Heart left ventricle (tissue), 16 donors: ENCODE measurements around the gene RHCG. TPM values are rescaled to one million over a fixed set of nuclear protein-coding genes. Genes with fewer than 3 reads are reported as not detected.
"Not testable (repeated sequence)": the region's sequence is repeated elsewhere in the genome, so short reads cannot be mapped to it uniquely, and the experiment has no call there.

Source experiments
- ATAC-seq, 4 donors: fragments of 200-7000 bp; cut with Tn5 transposase; one replicate each; pipeline ENCODE4 v1.9.1; 2020 to 2022; ENCODE audit warnings: moderate library complexity in 4 of 4, mild to moderate bottlenecking in 3 of 4, moderate number of reproducible peaks in 1 of 4
- DNase-seq, 5 donors: peaks; one replicate each; pipeline ENCODE4 v3.0.0-alpha.2; 2020
- H3K27ac ChIP-seq, 12 donors: fragments of 200-600 bp; sonication (generic) in 4 of 12; one replicate each; pipeline versions ENCODE4 v1.5.0 to v1.8.0; 2016 to 2022; ENCODE audit warnings: mild to moderate bottlenecking in 2 of 12
- H3K27me3 ChIP-seq, 9 donors: fragments of 200-600 bp; sonication (generic) in 2 of 9; one replicate each; pipeline versions ENCODE4 v1.5.1 to v1.8.0; 2016 to 2022; ENCODE audit warnings: mild to moderate bottlenecking in 3 of 9
- H3K36me3 ChIP-seq, 9 donors: fragments of 200-600 bp; sonication (generic) in 2 of 9; one replicate each; pipeline versions ENCODE4 v1.5.0 to v1.8.0; 2018 to 2022; ENCODE audit warnings: mild to moderate bottlenecking in 2 of 9
- H3K4me1 ChIP-seq, 12 donors: fragments of 200-600 bp; sonication (generic) in 4 of 12; one replicate each; pipeline versions ENCODE4 v1.5.0 to v1.8.0; 2016 to 2022; ENCODE audit warnings: mild to moderate bottlenecking in 3 of 12
- H3K4me3 ChIP-seq, 12 donors: fragments of 200-600 bp; sonication (generic) in 4 of 12; one replicate each; pipeline versions ENCODE4 v1.5.0 to v1.8.0; 2017 to 2022; ENCODE audit warnings: mild to moderate bottlenecking in 9 of 12, moderate library complexity in 4 of 12
- H3K9me3 ChIP-seq, 12 donors: fragments of 200-600 bp; sonication (generic) in 4 of 12; one replicate each; pipeline versions ENCODE4 v1.5.0 to v1.8.0; 2016 to 2022; ENCODE audit warnings: mild to moderate bottlenecking in 1 of 12
- POLR2A ChIP-seq, 2 donors: fragments of 450-650 bp; IDR thresholded peaks; one replicate each; pipeline ENCODE4 v1.6.1; 2017; ENCODE audit warnings: antibody characterized with exemption in 2 of 2, mild to moderate bottlenecking in 2 of 2, moderate library complexity in 2 of 2
- WGBS, 4 donors: extraction: QIAGEN DNeasy Blood & Tissue Kit in 2 of 4; methylation state at CpG; one replicate each; pipeline versions ENCODE4 v1.1.5 to v1.1.7; 2013 to 2018; 5-methylcytosine and 5-hydroxymethylcytosine counted together
- intact Hi-C, 10 donors: fragments of 100-400 bp; cut with DNase I; formaldehyde crosslinking; loops; one replicate each; pipeline versions ENCODE4 v1.11.1 to v1.14.2; 2022
- polyA plus RNA-seq, 2 donors: library from polyadenylated mRNA; stranded (reverse); fragments of 200-250 nt; gene quantifications; one replicate each; pipeline ENCODE4 v1.2.3, GENCODE V29; 2013
- total RNA-seq, 9 donors: library from RNA; depleted of rRNA in 2 of 9; stranded (reverse); fragments of >200 nt in 2 of 9; fragmentation: NEBNext Ultra II Directional in 3 of 9; extraction: Animal tissue kit (Norgen Biotek cat#: 25700) in 3 of 9; gene quantifications; one replicate each; pipeline versions ENCODE4 v1.1.0 to v1.2.4, GENCODE V29; 2016 to 2023
- TF ChIP-seq, protein P1 (sequence below), 12 donors: fragments of 200-600 bp; sonication (generic) in 4 of 12; IDR thresholded peaks; one replicate each; pipeline versions ENCODE4 v1.5.0 to v1.8.0; 2018 to 2022; ENCODE audit warnings: antibody characterized with exemption in 12 of 12, mild to moderate bottlenecking in 5 of 12
- donor health status: ischemic (EF 13 %, LVEDD 7.1; RV severe dilation, severe dysfunction).
- donor health status: healthy with polysubstance abuse.
- donor health status: DM: no; HTN: yes; CAD: no.
- donor health status: DM: no; HTN: no; CAD: no.
- donor health status: ischemic (EF 25% LVEDD 6.9; RV normal size, moderate dysfunction).
- donor health status: ischemic (EF 25% LVEDD 5.7; RV mildly dilated, moderate dysfunction).
- donor health status: healthy.
- donor health status: DM: yes; HTN: yes; CAD: no.
- donor health status: ischemic (EF 35%, LVEDD 5.7; RV mildly dilated, moderate dysfunction).
- donor health status: nonischemic (EF 11% LVEDD 7.7; RV severe dilation, severe dysfunction).
- donor health status: DM: yes; HTN: yes; CAD: no.
- donor health status: PGD.
- donor health status: ischemic (EF 29% LVEDD 5.4; RV normal size, mild dysfunction).
- donor health status: nonischemic (EF 23%, LVEDD 6.1; RV moderate dilation, normal function).

Gene RHCG
- total and polyA plus RNA-seq, 11 donors, result 0.20 to 2.9 (median 0.76) TPM; not detected in 4

DNA sequence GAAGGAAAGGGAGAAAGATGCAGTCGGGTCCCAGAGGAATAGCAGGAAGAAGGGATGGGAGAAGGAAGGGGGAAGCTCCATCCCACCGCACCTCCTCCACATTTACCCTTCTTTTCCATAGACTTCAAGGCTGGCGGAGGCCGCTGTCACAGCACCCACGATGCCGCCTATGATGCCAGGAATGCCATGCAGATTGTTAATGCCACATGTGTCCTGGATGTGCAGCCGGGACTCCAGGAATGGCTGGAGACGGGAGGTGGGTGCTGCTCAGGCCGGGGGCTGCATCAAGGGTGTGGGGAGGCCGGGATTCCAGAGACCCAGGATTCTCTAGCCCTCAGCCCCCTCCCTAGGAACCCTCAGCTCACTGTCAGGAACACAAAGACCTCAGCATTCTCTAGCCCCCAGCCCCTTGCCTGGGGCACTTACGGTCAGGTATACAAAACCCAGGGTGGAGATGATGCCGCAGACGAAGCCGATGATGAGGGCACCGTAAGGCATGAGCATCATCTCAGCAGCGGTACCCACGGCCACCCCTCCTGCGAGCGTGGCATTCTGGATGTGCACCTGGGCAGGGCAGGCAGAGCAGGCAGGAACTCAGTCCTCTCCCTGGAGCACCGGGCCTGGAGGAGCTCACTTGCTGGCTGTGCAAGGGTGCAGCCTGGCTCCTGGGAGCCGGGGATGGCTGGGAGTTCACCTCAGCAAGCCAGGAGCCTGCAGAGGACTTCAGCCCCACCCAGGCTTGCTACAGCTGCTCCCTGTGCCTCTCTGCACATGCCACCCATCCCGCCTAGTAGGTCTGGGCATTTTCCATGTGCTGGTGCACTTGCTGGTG is 18.8 kb downstream of the RHCG start:
- DNase-seq (no peak), ATAC-seq (no peak)
- Histone ChIP-seq H3K27me3 (peaks cover 0 to 60% (median 8%) of the 10 kb centered on the region in 9 donors), H3K36me3 (no peaks in the 10 kb centered on the region), H3K4me1 (no peaks in the 10 kb centered on the region), H3K27ac (no peak overlapping the region), H3K9me3 (no peaks in the 10 kb centered on the region), H3K4me3 (no peak overlapping the region)
- 79 to 86% (median 83%) methylated on average over 11 to 22 of the region's 22 CpGs for WGBS, 4 donors
- TF ChIP-seq POLR2A (IDR thresholded peaks at IDR 0.05), result no peak
- intact Hi-C loops, result no loop called here

DNA sequence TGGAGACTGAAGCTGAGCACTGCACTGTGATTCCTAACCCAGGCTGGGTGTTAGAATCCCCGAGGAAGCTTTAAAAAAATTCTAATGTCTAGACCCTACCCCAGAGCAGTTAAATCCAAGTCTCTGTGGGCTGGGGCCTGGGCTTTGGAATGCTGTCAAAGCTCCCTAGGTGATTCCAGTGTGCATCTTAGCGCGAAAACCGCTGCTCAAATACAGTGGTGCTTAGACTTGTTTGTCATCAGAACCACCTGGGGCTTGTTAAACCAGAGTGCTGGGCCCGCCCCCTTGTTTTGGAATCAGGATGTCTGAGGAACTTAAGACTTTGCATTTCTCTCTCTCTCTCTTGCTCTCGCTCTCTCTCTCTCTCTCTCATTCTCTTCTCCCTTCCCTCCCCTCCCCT is 20.7 kb downstream of the RHCG start:
- ATAC-seq (no peak), DNase-seq (no peak)
- TF ChIP-seq, protein P1, sequence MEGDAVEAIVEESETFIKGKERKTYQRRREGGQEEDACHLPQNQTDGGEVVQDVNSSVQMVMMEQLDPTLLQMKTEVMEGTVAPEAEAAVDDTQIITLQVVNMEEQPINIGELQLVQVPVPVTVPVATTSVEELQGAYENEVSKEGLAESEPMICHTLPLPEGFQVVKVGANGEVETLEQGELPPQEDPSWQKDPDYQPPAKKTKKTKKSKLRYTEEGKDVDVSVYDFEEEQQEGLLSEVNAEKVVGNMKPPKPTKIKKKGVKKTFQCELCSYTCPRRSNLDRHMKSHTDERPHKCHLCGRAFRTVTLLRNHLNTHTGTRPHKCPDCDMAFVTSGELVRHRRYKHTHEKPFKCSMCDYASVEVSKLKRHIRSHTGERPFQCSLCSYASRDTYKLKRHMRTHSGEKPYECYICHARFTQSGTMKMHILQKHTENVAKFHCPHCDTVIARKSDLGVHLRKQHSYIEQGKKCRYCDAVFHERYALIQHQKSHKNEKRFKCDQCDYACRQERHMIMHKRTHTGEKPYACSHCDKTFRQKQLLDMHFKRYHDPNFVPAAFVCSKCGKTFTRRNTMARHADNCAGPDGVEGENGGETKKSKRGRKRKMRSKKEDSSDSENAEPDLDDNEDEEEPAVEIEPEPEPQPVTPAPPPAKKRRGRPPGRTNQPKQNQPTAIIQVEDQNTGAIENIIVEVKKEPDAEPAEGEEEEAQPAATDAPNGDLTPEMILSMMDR (IDR thresholded peaks at IDR 0.05), result no peak
- no peak for TF ChIP-seq POLR2A (IDR thresholded peaks at IDR 0.05)
- Histone ChIP-seq H3K27me3 (peaks cover 4 to 67% (median 20%) of the 10 kb centered on the region in 9 donors), H3K4me1 (no peaks in the 10 kb centered on the region), H3K4me3 (no peak overlapping the region), H3K27ac (no peak overlapping the region), H3K36me3 (no peaks in the 10 kb centered on the region), H3K9me3 (no peaks in the 10 kb centered on the region)
- intact Hi-C loops, result no loop called here
- 42 to 66% (median 55%) methylated on average over 5 to 6 of the region's 6 CpGs for WGBS, 4 donors

DNA sequence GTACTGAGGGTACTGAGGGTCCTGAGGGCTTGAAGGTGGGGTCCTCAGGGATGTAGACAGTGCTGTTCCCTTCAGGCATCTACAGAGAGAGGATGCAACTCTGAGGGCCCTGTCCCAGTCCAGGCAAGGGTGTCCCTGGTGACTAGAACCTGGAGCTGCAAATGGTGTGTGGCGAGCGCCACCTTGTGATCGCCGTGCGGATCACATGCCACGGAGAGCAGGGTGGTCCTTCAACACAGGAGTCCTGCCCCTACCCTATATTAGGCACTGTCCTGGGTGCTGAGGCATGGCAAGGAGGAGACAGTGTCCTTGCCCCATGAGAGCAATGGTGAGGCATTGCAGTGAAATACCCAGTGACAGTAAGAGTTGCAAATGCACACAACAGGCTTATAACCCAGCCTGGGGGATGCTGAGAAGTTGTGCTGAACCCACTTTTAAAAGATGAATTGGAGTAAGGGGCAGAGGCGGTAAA is 23.6 kb downstream of the RHCG start:
- no peak for TF ChIP-seq POLR2A (IDR thresholded peaks at IDR 0.05)
- TF ChIP-seq, protein P1 (IDR thresholded peaks at IDR 0.05), result peak; percentile 35 to 66 (median 51)
- H3K27me3 ChIP-seq, result peaks cover 5 to 59% (median 24%) of the 10 kb centered on the region in 9 donors
- ATAC-seq (peak; percentile 37 to 64 (median 54)), DNase-seq (peak in 1 of 5 donors; percentile 28)
- peaks cover 0 to 5% (median 0%) of the 10 kb centered on the region in 12 donors for H3K4me1 ChIP-seq
- H3K4me3 ChIP-seq, result no peak overlapping the region
- intact Hi-C loops, result loop anchor here in 7 of 10 donors (2.0 to 5.0 kb wide), 3 partner anchors 112 to 116 kb away; no protein-coding TSS in a partner anchor
- H3K36me3 ChIP-seq, result no peaks in the 10 kb centered on the region
- 9 to 57% (median 15%) methylated on average over 1 to 7 of the region's 7 CpGs for WGBS, 4 donors
- no peaks in the 10 kb centered on the region for H3K9me3 ChIP-seq
- no peak overlapping the region for H3K27ac ChIP-seq

DNA sequence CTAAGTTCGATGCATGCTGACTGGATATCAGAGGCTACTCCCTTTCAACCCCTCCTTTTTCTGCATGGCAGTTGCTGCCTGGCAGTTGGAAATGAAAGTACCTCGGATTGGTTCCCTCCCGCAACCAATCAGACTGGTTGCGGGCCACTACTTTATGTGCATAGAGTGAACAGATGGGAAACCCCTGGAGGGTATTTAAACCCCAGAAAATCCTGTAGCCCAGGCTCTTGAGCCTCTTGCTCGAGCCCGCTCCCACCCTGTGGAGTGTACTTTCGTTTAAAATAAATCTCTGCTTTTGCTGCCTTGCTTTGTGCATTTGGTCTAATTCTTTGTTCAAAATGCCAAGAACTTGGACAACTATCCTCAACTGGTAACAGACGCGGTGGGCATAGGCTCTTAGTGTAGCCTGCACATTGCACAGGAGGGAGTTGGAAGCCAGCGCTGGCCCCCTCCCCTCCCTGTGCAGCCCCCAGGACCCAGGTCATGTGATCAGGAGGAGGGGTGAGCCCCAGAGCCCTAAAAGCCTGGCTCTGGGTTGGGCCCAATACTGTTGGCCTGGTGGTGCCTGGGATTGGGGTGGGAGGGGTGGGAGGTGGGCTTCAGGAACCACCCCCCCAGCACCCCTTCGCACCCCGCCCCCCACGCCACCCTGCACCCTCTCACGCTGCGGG is 26.8 kb downstream of the RHCG start:
- no peak overlapping the region for H3K4me3 ChIP-seq
- DNase-seq (no peak), ATAC-seq (no peak)
- H3K4me1 ChIP-seq, result peaks cover 0 to 5% (median 0%) of the 10 kb centered on the region in 12 donors
- no peaks in the 10 kb centered on the region for H3K9me3 ChIP-seq
- H3K27ac ChIP-seq, result no peak overlapping the region
- no peak for TF ChIP-seq POLR2A (IDR thresholded peaks at IDR 0.05)
- TF ChIP-seq, protein P1 (IDR thresholded peaks at IDR 0.05), result no peak
- intact Hi-C loops, result loop anchor here in 4 of 10 donors (5.0 to 10.0 kb wide), 2 partner anchors 55 to 112 kb away; no protein-coding TSS in a partner anchor
- WGBS, 4 donors, result 46 to 67% (median 49%) methylated on average over 9 to 15 of the region's 15 CpGs
- H3K36me3 ChIP-seq, result no peaks in the 10 kb centered on the region
- peaks cover 5 to 41% (median 19%) of the 10 kb centered on the region in 9 donors for H3K27me3 ChIP-seq

DNA sequence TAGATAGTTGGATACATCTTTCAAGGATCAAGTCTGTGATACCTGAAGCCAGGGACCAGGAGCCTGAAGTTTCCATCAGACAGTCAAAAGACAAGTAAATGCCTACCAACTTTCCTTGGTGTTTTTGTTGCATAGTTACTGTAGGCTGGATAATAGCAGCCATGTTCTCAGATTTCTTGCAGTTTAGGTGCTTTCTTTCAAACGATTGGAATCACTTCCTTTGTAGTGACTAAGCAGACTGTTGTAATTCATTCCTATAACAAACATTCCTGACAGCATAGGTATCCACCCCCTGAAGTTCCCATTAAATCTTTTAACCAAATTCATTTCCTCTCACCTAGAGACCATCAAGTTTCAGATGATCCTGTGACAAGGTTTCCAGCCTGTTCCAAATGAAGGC is 27.6 kb downstream of the RHCG start:
- not testable (repeated sequence) for ATAC-seq, H3K4me1 ChIP-seq, H3K36me3 ChIP-seq, H3K9me3 ChIP-seq, H3K4me3 ChIP-seq, DNase-seq, H3K27ac ChIP-seq
- H3K27me3 ChIP-seq, result peaks cover 5 to 49% (median 19%) of the 10 kb centered on the region in 9 donors
- intact Hi-C loops, result loop anchor here in 1 of 10 donors (10.0 kb wide), 1 partner anchor 56 kb away; no protein-coding TSS in a partner anchor
- WGBS, 4 donors, result 26 to 38% (median 28%) methylated on average over 1 of the region's 1 CpG
